Liver (tissue), 9 donors: Measurements from ENCODE around the gene EN2. TPM values are rescaled to one million over a fixed set of nuclear protein-coding genes. Genes with fewer than 3 reads are reported as not detected.

ENCODE experiments used
- DNase-seq: peaks from one replicate; pipeline ENCODE4 v3.0.0-alpha.2; 2017; ENCODE audit warnings: low spot score
- H3K27ac ChIP-seq, 2 donors: one replicate each; pipeline ENCODE4 v1.7.0; 2013; ENCODE audit warnings: inconsistent platforms in 2 of 2, low read length in 2 of 2, control low read depth in 1 of 2, low read depth in 1 of 2, mild to moderate bottlenecking in 1 of 2
- H3K27me3 ChIP-seq, 4 donors: one replicate each; pipeline versions ENCODE4 v1.6.1 to v1.7.0; 2013; ENCODE audit warnings: low read length in 3 of 4, inconsistent platforms in 1 of 4, mild to moderate bottlenecking in 1 of 4, moderate library complexity in 1 of 4; ENCODE audit not compliant: control insufficient read depth in 4 of 4, insufficient read depth in 4 of 4
- H3K36me3 ChIP-seq, 4 donors: one replicate each; pipeline versions ENCODE4 v1.6.1 to v1.7.0; 2013; ENCODE audit warnings: low read length in 3 of 4, mild to moderate bottlenecking in 3 of 4, low read depth in 1 of 4, moderate library complexity in 1 of 4; ENCODE audit not compliant: control insufficient read depth in 4 of 4, insufficient read depth in 3 of 4
- H3K4me1 ChIP-seq, 4 donors: one replicate each; pipeline versions ENCODE4 v1.6.1 to v1.7.0; 2013; ENCODE audit warnings: low read length in 3 of 4, mild to moderate bottlenecking in 3 of 4, moderate library complexity in 1 of 4; ENCODE audit not compliant: control insufficient read depth in 4 of 4, insufficient read depth in 4 of 4
- H3K4me3 ChIP-seq, 3 donors: one replicate each; pipeline versions ENCODE4 v1.6.1 to v1.7.0; 2013; ENCODE audit warnings: low read length in 3 of 3, control low read depth in 1 of 3, low read depth in 1 of 3, mild to moderate bottlenecking in 1 of 3
- H3K9ac ChIP-seq, 2 donors: one replicate each; pipeline ENCODE4 v1.7.0; 2013; ENCODE audit warnings: low read length in 2 of 2, mild to moderate bottlenecking in 2 of 2, moderate library complexity in 2 of 2, control low read depth in 1 of 2, low read depth in 1 of 2
- H3K9me3 ChIP-seq, 4 donors: one replicate each; pipeline versions ENCODE4 v1.6.1 to v1.7.0; 2013; ENCODE audit warnings: low read length in 3 of 4; ENCODE audit not compliant: control insufficient read depth in 4 of 4
- ATF3 ChIP-seq: IDR thresholded peaks from 2 replicates; pipeline ENCODE4 v1.6.1; 2016; ENCODE audit warnings: antibody characterized with exemption
- CTCF ChIP-seq: fragments of 150-350 bp; IDR thresholded peaks from 2 replicates; pipeline ENCODE4 v1.5.1; 2017; ENCODE audit warnings: improper control_type of control experiment, low read depth, low read length; ENCODE audit not compliant: missing input control
- EGR1 ChIP-seq, 2 donors: IDR thresholded peaks; 2 replicates each; pipeline ENCODE4 v1.6.1; 2016 to 2018; ENCODE audit warnings: antibody characterized with exemption in 2 of 2, low read depth in 2 of 2
- GABPA ChIP-seq, 2 donors: IDR thresholded peaks in 1 of 2; conservative IDR thresholded peaks in 1 of 2; 2 replicates each; pipeline ENCODE4 v1.6.1; 2016; ENCODE audit warnings: antibody characterized with exemption in 2 of 2, mild to moderate bottlenecking in 1 of 2, moderate library complexity in 1 of 2
- HNF4A ChIP-seq, 2 donors: conservative IDR thresholded peaks; 2 replicates each; pipeline ENCODE4 v1.6.1; 2016; ENCODE audit warnings: antibody characterized with exemption in 2 of 2, mild to moderate bottlenecking in 2 of 2
- HNF4G ChIP-seq: IDR thresholded peaks from 2 replicates; pipeline ENCODE4 v1.6.1; 2016; ENCODE audit warnings: antibody characterized with exemption
- JUND ChIP-seq, 2 donors: IDR thresholded peaks; 2 replicates each; pipeline ENCODE4 v1.6.1; 2016; ENCODE audit warnings: antibody characterized with exemption in 2 of 2
- MAX ChIP-seq: IDR thresholded peaks from 2 replicates; pipeline ENCODE4 v1.6.1; 2016; ENCODE audit warnings: antibody characterized with exemption
- NR2F2 ChIP-seq: IDR thresholded peaks from 2 replicates; pipeline ENCODE4 v1.6.1; 2016; ENCODE audit warnings: antibody characterized with exemption
- RAD21 ChIP-seq, 2 donors: IDR thresholded peaks; 2 replicates each; pipeline ENCODE4 v1.6.1; 2016; ENCODE audit warnings: antibody characterized with exemption in 2 of 2, mild to moderate bottlenecking in 2 of 2
- REST ChIP-seq: IDR thresholded peaks from 2 replicates; pipeline ENCODE4 v1.6.1; 2016; ENCODE audit warnings: antibody characterized with exemption, mild to moderate bottlenecking
- RXRA ChIP-seq, 2 donors: IDR thresholded peaks; 2 replicates each; pipeline ENCODE4 v1.6.1; 2017 to 2018; ENCODE audit warnings: antibody characterized with exemption in 2 of 2, mild to moderate bottlenecking in 1 of 2
- SP1 ChIP-seq: IDR thresholded peaks from 2 replicates; pipeline ENCODE4 v1.6.1; 2018; ENCODE audit warnings: antibody characterized with exemption, mild to moderate bottlenecking
- TAF1 ChIP-seq: conservative IDR thresholded peaks from 2 replicates; pipeline ENCODE4 v1.6.1; 2016; ENCODE audit warnings: antibody characterized with exemption, mild to moderate bottlenecking
- YY1 ChIP-seq: IDR thresholded peaks from 2 replicates; pipeline ENCODE4 v1.6.1; 2016; ENCODE audit warnings: antibody characterized with exemption, mild to moderate bottlenecking
- ZBTB33 ChIP-seq: IDR thresholded peaks from 2 replicates; pipeline ENCODE4 v1.6.1; 2016; ENCODE audit warnings: antibody characterized with exemption
- WGBS: extraction: QIAGEN DNeasy Blood & Tissue Kit; methylation state at CpG from one replicate; pipeline ENCODE4 v1.1.7; 2013; 5-methylcytosine and 5-hydroxymethylcytosine counted together
- polyA plus RNA-seq, 2 donors: library from polyadenylated mRNA; stranded (reverse) in 1 of 2; unstranded in 1 of 2; fragments of 200-250 nt in 1 of 2; fragments of >200 nt in 1 of 2; fragmentation: Nextera tagmentation in 1 of 2; extraction: Ambion mirVana in 1 of 2; gene quantifications; one replicate each; pipeline versions ENCODE4 v1.2.1 to v1.2.3, GENCODE V29; 2013 to 2015
- total RNA-seq, 2 donors: library from RNA; depleted of rRNA; stranded (reverse); fragments of >200 nt; gene quantifications; one replicate each; pipeline ENCODE4 v1.2.3, GENCODE V29; 2014
- donor health status: healthy.
- donor health status: healthy.
- donor health status: healthy.
- donor health status: healthy.
- donor health status: healthy.

The EN2 gene
- total and polyA plus RNA-seq, 4 donors, result under 0.01 TPM; not detected in 3

GRCh38 chr7:155512246-155512887 is 54.4 kb downstream of the EN2 start (continued):
- no peak for TF ChIP-seq REST

- DNase-seq, result no peak
- Histone ChIP-seq H3K27me3 (peaks cover 4 to 30% (median 17%) of the 10 kb centered on the region in 4 donors), H3K36me3 (no peaks in the 10 kb centered on the region), H3K4me3 (no peak overlapping the region), H3K9ac (no peak overlapping the region), H3K9me3 (peaks cover 0 to 7% (median 0%) of the 10 kb centered on the region in 4 donors), H3K4me1 (peaks cover 0 to 8% (median 3%) of the 10 kb centered on the region in 4 donors), H3K27ac (no peak overlapping the region)
- no peak for TF ChIP-seq RXRA (IDR thresholded peaks at IDR 0.05)
- WGBS, result 69% methylated on average over 13 of the region's 13 CpGs
These were observed 55.8 kb downstream of the EN2 start for GRCh38 chr7:155513543-155514285.

- H3K27ac ChIP-seq, result no peak overlapping the region
- DNase-seq, result no peak
- TF ChIP-seq TAF1, result no peak
- TF ChIP-seq YY1, result no peak
- no peak for TF ChIP-seq ZBTB33
- no peak for TF ChIP-seq NR2F2
- no peak for TF ChIP-seq RAD21 (IDR thresholded peaks at IDR 0.05)
- TF ChIP-seq HNF4G, result no peak
- TF ChIP-seq SP1, result no peak
- TF ChIP-seq REST, result no peak
- no peak for TF ChIP-seq ATF3
- TF ChIP-seq CTCF, result no peak
- no peak for TF ChIP-seq GABPA (IDR thresholded peaks at IDR 0.05 in 1 of 2, conservative IDR thresholded peaks at IDR 0.05 in 1 of 2)
- TF ChIP-seq RXRA (IDR thresholded peaks at IDR 0.05), result no peak
- no peak for TF ChIP-seq HNF4A (conservative IDR thresholded peaks at IDR 0.05)
- TF ChIP-seq MAX, result no peak
- TF ChIP-seq EGR1 (IDR thresholded peaks at IDR 0.05; ENCODE audit: low read depth in 2 of 2), result no peak
- no peak for TF ChIP-seq JUND (IDR thresholded peaks at IDR 0.05)
- H3K4me1 ChIP-seq, result peaks cover 0 to 8% (median 3%) of the 10 kb centered on the region in 4 donors
- H3K4me3 ChIP-seq, result no peak overlapping the region
- peaks cover 0 to 7% (median 0%) of the 10 kb centered on the region in 4 donors for H3K9me3 ChIP-seq
- H3K27me3 ChIP-seq, result peaks cover 4 to 25% (median 14%) of the 10 kb centered on the region in 4 donors
- no peak overlapping the region for H3K9ac ChIP-seq
- 83% methylated on average over 8 of the region's 8 CpGs for WGBS
- H3K36me3 ChIP-seq, result no peaks in the 10 kb centered on the region
These were observed 56.4 kb downstream of the EN2 start for GRCh38 chr7:155514296-155514695.
